Kidney (tissue), 14 donors: ENCODE results near the gene ADAMTS8. TPM values are rescaled to one million over a fixed set of nuclear protein-coding genes. Genes with fewer than 3 reads are reported as not detected.
A peak's percentile ranks its signal among the peaks of the same experiment; 100 is the strongest.

ENCODE experiments used
- DNase-seq, 5 donors: peaks; one replicate each; pipeline ENCODE4 v3.0.0-alpha.2; 2013 to 2020
- FAIRE-seq: peaks from 2 replicates; lab custom pipeline; 2012; peaks lifted over from hg19 to GRCh38; lab: Jason Lieb, UNC
- H3K27ac ChIP-seq, 2 donors: one replicate each; pipeline ENCODE4 v1.7.0; 2013; ENCODE audit warnings: low read depth in 2 of 2, low read length in 2 of 2, inconsistent platforms in 1 of 2
- H3K27me3 ChIP-seq: one replicate; pipeline ENCODE4 v1.7.1; 2013; ENCODE audit warnings: low read length, inconsistent platforms; ENCODE audit not compliant: control insufficient read depth, insufficient read depth
- H3K36me3 ChIP-seq, 3 donors: one replicate each; pipeline versions ENCODE4 v1.7.0 to v1.7.1; 2013; ENCODE audit warnings: low read length in 3 of 3, control low read depth in 1 of 3, inconsistent platforms in 1 of 3; ENCODE audit not compliant: insufficient read depth in 3 of 3, control insufficient read depth in 2 of 3
- H3K4me1 ChIP-seq, 3 donors: one replicate each; pipeline versions ENCODE4 v1.7.0 to v1.7.1; 2013; ENCODE audit warnings: low read length in 3 of 3, inconsistent platforms in 1 of 3, low read depth in 1 of 3; ENCODE audit not compliant: control insufficient read depth in 2 of 3, insufficient read depth in 2 of 3
- H3K4me3 ChIP-seq, 3 donors: one replicate each; pipeline versions ENCODE4 v1.7.0 to v1.8.1; 2013; ENCODE audit warnings: low read length in 3 of 3, control low read depth in 1 of 3, inconsistent platforms in 1 of 3
- H3K9ac ChIP-seq, 3 donors: one replicate each; pipeline versions ENCODE4 v1.7.0 to v1.7.1; 2013; ENCODE audit warnings: low read length in 3 of 3, control low read depth in 1 of 3, inconsistent platforms in 1 of 3
- H3K9me3 ChIP-seq, 3 donors: one replicate each; pipeline versions ENCODE4 v1.7.0 to v1.7.1; 2013; ENCODE audit warnings: low read length in 3 of 3, control low read depth in 1 of 3, inconsistent platforms in 1 of 3; ENCODE audit not compliant: control insufficient read depth in 2 of 3, insufficient read depth in 1 of 3
- intact Hi-C: fragments of 100-400 bp; cut with DNase I; formaldehyde crosslinking; loops from one replicate; pipeline ENCODE4 v1.11.1; 2022
- polyA plus RNA-seq: library from polyadenylated mRNA; stranded (reverse); fragments of 350-450 nt; fragmentation: Illumina TruSeq; extraction: RNeasy Lipid Tissue Mini Kit (QIAGEN cat#74804); gene quantifications from one replicate; pipeline ENCODE4 v1.2.3, GENCODE V29; 2014; ENCODE audit warnings: low read depth, low replicate concordance; ENCODE audit not compliant: insufficient read depth
- total RNA-seq: library from RNA; stranded (reverse); fragmentation: NEBNext Ultra II Directional; extraction: Animal tissue kit (Norgen Biotek cat#: 25700); gene quantifications from one replicate; pipeline ENCODE4 v1.2.1, GENCODE V29; 2021
- TF ChIP-seq, protein P1 (sequence below): IDR thresholded peaks from 3 replicates; pipeline ENCODE4 v1.5.1; 2012; ENCODE audit warnings: mild to moderate bottlenecking, moderate library complexity, borderline replicate concordance; ENCODE audit not compliant: insufficient read depth; ENCODE audit errors: extremely low read depth
- donor health status: control.
- donor health status: control.
- donor health status: control.
- donor health status: control.
- donor health status: control.
- donor health status: DM: yes; HTN: yes; CAD: no.
- donor health status: Normal renal cell carcinoma (clear cell type).

ADAMTS8 gene
- total and polyA plus RNA-seq, 2 donors from 2014 or later = 1.2 to 1.6 TPM

DNA sequence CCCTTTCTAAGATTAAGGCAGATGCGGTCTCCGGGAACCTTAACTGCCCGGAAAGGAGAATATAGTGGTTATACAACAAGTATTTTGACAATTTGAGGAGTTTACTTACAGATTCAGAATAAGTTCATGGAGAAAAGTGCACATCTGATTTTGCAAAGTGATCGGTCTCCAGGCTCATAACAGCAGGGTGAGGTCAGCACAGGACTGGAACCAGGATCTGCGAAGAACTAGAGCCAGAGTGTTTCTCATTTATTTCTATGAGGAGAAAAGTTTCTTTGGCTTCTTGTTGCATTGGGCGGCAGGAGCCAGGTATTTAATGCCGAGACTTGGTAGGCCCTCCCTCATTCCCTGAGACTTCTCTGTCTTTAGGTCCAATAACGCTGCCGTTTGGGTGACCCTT, 23.8 kb upstream of the ADAMTS8 start:
- peak overlapping the region in 1 of 2 donors; percentile 16 for H3K27ac ChIP-seq
- peak overlapping the region in 1 of 3 donors; percentile 42 for H3K9ac ChIP-seq
- H3K36me3 ChIP-seq = no peaks in the 10 kb centered on the region
- peaks cover 4 to 16% (median 7%) of the 10 kb centered on the region in 3 donors for H3K4me1 ChIP-seq
- peak overlapping the region in 2 of 3 donors; percentile 7 to 60 for H3K4me3 ChIP-seq
- FAIRE-seq (no peak), DNase-seq (no peak)
- intact Hi-C loops = no loop called here
- H3K9me3 ChIP-seq = no peaks in the 10 kb centered on the region
- TF ChIP-seq, protein P1, sequence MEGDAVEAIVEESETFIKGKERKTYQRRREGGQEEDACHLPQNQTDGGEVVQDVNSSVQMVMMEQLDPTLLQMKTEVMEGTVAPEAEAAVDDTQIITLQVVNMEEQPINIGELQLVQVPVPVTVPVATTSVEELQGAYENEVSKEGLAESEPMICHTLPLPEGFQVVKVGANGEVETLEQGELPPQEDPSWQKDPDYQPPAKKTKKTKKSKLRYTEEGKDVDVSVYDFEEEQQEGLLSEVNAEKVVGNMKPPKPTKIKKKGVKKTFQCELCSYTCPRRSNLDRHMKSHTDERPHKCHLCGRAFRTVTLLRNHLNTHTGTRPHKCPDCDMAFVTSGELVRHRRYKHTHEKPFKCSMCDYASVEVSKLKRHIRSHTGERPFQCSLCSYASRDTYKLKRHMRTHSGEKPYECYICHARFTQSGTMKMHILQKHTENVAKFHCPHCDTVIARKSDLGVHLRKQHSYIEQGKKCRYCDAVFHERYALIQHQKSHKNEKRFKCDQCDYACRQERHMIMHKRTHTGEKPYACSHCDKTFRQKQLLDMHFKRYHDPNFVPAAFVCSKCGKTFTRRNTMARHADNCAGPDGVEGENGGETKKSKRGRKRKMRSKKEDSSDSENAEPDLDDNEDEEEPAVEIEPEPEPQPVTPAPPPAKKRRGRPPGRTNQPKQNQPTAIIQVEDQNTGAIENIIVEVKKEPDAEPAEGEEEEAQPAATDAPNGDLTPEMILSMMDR = no peak
- no peaks in the 10 kb centered on the region for H3K27me3 ChIP-seq

DNA sequence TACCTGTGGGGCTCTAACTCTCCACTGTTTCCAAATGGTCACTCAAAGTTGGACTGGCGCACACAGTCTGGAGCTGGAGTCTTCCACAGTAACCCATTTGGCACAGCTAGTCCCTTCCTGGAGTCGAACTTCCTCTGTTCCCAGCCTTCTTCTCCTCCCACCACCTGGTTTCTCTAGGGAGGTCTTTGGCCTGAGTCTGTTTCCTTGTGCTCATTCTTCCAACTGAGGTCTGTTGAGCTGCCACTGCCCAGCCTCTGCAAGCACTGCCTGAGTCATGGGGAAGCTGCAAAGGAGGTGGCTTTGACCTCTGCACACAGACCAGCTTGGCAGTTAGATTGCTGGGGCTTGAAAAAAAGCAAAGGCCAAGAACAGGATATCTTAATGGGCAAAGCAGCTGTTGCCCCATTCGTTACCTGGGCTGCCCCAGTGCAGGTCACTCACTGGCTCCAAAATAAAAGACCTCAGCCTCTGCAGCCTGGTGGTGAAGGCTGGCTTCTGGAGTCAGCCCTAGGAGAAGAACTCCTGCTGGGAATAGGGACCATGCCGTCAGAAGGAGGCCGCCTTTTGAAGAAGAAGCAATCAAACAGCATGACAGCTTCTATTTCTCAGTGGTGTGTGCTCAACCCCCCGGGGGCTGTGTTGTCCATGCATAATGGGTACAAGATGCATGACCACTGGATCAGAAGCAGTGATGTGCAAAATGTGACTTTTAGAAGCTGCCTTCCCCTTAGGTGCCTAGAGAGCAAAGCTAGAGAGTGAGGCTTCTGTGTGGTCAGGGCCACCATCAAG, 23.0 kb upstream of the ADAMTS8 start:
- peak overlapping the region in 2 of 3 donors; percentile 42 to 80 for H3K9ac ChIP-seq
- peak overlapping the region in 1 of 2 donors; percentile 14 for H3K27ac ChIP-seq
- FAIRE-seq (no peak), DNase-seq (no peak)
- no peaks in the 10 kb centered on the region for H3K9me3 ChIP-seq
- TF ChIP-seq, protein P1 = no peak
- H3K27me3 ChIP-seq = no peaks in the 10 kb centered on the region
- peaks cover 4 to 16% (median 7%) of the 10 kb centered on the region in 3 donors for H3K4me1 ChIP-seq
- intact Hi-C loops = no loop called here
- peak overlapping the region in 2 of 3 donors; percentile 60 to 84 for H3K4me3 ChIP-seq
- H3K36me3 ChIP-seq = no peaks in the 10 kb centered on the region

DNA sequence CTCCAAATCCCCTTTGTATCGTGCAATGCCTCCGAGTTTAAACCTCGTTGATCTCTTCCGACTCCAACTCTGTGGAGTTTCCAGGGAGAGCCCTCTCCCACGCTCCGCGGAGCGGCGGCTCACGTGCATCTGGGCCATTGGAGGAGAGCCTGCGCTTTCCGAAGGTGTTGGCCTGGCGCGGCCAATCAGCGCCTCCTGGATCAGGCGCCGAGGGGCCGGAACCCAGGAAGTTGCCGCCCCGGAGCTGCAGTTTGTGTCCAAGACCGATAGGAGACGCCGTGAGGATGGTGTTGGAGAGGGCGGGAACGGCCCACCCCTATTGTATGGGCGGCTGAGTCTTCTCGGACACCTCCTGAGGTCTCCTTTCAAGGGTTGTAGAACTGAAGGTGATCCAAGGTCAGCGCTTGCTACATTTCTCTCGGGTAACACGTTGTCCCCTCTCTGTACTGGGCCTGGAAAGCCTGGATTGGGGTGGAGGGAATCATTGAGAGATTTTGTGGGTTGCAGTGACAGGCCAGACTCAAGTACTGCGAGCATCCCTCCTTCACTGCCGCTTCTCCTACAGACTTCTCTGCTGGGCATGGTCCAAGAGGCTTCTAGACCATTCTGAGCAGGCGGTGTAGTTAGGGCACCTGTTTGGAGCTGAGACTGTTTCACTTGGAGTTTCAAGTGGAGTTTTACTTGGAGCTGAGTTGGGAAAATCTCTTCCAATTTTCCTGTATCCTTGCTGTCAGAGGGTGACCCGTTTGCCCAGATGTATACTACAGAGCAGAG, 21.8 kb upstream of the ADAMTS8 start:
- Histone ChIP-seq H3K9ac (peak overlapping the region in 2 of 3 donors; percentile 80 to 86), H3K9me3 (no peaks in the 10 kb centered on the region), H3K27me3 (no peaks in the 10 kb centered on the region), H3K4me3 (peak overlapping the region; percentile 75 to 89 (median 84)), H3K4me1 (peaks cover 0 to 10% (median 5%) of the 10 kb centered on the region in 3 donors), H3K27ac (peak overlapping the region; percentile 5 to 74), H3K36me3 (no peaks in the 10 kb centered on the region)
- intact Hi-C loops = no loop called here
- TF ChIP-seq, protein P1 = peak; percentile 62
- FAIRE-seq = no peak
- DNase-seq = peak; percentile 94 to 97 (median 95)
